ENCODE results near the gene CEACAM16. TPM values are rescaled to one million over a fixed set of nuclear protein-coding genes. Genes with fewer than 3 reads are reported as not detected.
"Not testable (repeated sequence)": the region's sequence is repeated elsewhere in the genome, so short reads cannot be mapped to it uniquely, and the experiment has no call there.

The CEACAM16 gene
- total RNA-seq, 6 donors from 2014 or later = not detected

DNA sequence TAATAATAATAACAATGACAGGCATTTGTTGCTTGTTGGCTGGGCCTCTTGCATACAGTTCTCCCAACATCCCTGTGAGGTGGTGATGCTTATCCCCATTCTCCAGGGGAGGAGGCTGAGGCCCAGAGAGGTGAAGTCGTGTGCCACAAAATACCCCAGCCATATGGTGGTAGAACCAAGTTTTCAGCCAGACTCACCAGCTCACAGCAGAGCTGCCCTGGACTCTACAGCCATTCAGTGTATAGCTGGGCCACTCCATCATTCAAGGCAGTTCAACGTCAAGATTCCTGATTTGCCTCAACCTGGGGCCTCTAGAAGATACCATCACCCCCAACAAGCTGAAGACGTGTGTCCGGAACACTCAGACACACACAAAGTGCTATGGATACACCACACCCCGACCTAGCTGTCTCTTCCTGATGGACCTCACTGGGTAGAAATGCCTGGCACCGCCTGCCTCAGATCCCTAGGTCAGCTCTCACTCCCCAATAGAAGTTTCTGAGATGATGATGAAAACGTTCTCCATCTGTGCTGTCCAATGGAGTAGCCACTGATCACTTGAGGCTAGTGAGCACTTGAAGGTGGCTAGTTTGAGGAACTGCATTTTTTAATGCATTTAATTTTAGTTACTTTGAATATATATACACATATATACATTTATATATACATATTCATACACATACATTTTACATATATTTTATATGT is 31.9 kb upstream of the CEACAM16 start:
- Histone ChIP-seq H3K4me3 (no peak overlapping the region), H3K36me3 (peaks cover 4 to 23% (median 11%) of the 10 kb centered on the region in 4 donors), H3K4me1 (peaks cover 0 to 4% (median 0%) of the 10 kb centered on the region in 4 donors), H3K27me3 (no peaks in the 10 kb centered on the region), H3K9me3 (no peaks in the 10 kb centered on the region), H3K27ac (no peak overlapping the region)
- no peak for TF ChIP-seq POLR2AphosphoS5 (IDR thresholded peaks at IDR 0.05)
- no peak for TF ChIP-seq POLR2A (IDR thresholded peaks at IDR 0.05)
- no peak for TF ChIP-seq EP300 (IDR thresholded peaks at IDR 0.05)
- TF ChIP-seq, protein P1, sequence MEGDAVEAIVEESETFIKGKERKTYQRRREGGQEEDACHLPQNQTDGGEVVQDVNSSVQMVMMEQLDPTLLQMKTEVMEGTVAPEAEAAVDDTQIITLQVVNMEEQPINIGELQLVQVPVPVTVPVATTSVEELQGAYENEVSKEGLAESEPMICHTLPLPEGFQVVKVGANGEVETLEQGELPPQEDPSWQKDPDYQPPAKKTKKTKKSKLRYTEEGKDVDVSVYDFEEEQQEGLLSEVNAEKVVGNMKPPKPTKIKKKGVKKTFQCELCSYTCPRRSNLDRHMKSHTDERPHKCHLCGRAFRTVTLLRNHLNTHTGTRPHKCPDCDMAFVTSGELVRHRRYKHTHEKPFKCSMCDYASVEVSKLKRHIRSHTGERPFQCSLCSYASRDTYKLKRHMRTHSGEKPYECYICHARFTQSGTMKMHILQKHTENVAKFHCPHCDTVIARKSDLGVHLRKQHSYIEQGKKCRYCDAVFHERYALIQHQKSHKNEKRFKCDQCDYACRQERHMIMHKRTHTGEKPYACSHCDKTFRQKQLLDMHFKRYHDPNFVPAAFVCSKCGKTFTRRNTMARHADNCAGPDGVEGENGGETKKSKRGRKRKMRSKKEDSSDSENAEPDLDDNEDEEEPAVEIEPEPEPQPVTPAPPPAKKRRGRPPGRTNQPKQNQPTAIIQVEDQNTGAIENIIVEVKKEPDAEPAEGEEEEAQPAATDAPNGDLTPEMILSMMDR (IDR thresholded peaks at IDR 0.05) = no peak
- 82 to 87% methylated on average over 6 to 7 of the region's 7 CpGs for WGBS, 2 donors
- ATAC-seq (ENCODE audit: low FRiP score in 2 of 2) (no peak), DNase-seq (no peak)

DNA sequence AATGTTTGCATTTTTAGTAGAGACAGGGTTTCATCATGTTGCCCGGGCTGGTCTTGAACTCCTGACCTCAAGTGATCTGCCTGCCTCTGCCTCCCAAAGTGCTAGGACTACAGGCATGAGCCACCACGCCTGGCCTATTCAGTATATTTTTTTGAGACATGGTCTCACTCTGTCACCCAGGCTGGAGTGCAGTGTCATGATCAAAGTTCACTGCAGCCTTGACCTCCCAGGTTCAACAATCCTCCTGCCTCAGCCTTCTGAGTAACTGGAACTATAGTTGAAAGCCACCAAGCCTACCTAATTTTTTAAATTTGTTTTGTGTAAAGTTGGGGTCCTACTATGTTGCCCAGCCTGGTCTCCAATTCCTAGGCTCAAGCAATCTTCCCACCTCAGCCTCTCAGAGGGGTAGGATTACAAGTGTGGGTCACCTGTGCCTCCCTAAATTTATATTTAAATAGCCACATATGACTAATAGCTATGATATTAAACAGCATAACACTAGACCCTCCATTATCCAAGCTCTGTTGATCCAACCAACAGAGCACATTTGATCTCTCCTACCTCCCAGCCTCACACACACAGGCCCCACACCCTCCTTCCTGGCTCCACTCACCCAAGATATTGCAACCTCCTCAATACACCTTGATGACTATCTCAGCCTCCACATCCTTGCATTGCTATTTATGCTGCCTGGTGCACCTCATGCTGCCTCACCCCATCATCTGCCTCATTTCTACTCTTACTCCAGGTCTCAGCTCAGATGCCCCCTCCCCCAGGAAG is 29.8 kb upstream of the CEACAM16 start:
- no peaks in the 10 kb centered on the region for H3K27me3 ChIP-seq
- H3K27ac ChIP-seq = no peak overlapping the region
- DNase-seq (no peak), ATAC-seq (ENCODE audit: low FRiP score in 2 of 2) (no peak)
- H3K36me3 ChIP-seq = peaks cover 0 to under 1% (median 0%) of the 10 kb centered on the region in 4 donors
- TF ChIP-seq EP300 (IDR thresholded peaks at IDR 0.05) = no peak
- TF ChIP-seq POLR2A (IDR thresholded peaks at IDR 0.05) = no peak
- no peak for TF ChIP-seq POLR2AphosphoS5 (IDR thresholded peaks at IDR 0.05)
- TF ChIP-seq, protein P1 (IDR thresholded peaks at IDR 0.05) = no peak
- H3K4me1 ChIP-seq = no peaks in the 10 kb centered on the region
- WGBS, 2 donors = 86 to 88% methylated on average over 2 of the region's 2 CpGs
- H3K9me3 ChIP-seq = no peaks in the 10 kb centered on the region
- H3K4me3 ChIP-seq = no peak overlapping the region

DNA sequence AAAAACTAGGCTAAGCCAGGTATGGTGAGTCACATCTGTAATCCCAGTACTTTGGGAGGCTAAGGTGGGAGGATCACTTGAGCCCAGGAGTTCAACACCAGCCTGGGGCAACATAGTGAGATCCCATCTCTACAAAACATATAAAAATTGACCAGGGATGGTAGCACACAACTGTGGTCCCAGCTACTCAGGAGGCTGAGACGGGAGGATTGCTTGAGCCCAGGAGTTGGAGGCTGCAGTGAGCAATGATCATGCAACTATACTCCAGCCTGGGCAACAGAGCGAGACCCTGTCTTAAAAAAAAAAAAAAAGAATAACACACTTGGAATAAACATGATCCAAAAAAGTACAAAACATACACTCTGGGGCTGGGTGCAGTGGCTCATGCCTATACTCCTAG is 28.9 kb upstream of the CEACAM16 start:
- H3K27ac ChIP-seq; H3K36me3 ChIP-seq; H3K4me3 ChIP-seq; ATAC-seq (ENCODE audit: low FRiP score in 2 of 2); DNase-seq; H3K4me1 ChIP-seq; H3K9me3 ChIP-seq; H3K27me3 ChIP-seq: not testable (repeated sequence)
- 75 to 96% methylated on average over 2 of the region's 2 CpGs for WGBS, 2 donors

DNA sequence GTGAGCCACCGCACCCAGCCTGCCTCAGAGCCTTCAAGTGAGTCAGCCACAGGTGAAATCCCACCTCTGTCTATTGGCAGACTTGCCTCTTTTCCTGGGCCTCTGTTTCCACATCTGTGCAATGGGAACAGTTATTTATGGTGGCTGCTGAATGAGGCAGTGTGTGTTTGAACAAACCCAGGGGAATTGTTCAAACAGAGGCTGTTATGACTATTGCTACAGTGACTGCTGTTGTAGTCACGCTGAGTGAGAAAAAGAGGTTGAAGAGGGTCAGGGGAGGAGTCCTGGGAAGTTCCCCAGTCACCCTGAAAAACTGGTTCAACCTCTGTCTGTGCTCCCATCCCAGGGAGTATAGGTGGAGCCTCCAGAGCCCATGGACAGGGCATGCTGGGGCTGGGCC is 27.6 kb upstream of the CEACAM16 start, which contains the start of gene CEACAM19:
Gene CEACAM19 (plus strand): TSS at position 83 of the 400 bp plus-strand sequence. CDS start 450 bp downstream, outside the sequence.
- WGBS, 2 donors = 70 to 72% methylated on average over 2 of the region's 2 CpGs
- peak in 1 of 2 donors; percentile 72 for ATAC-seq (ENCODE audit: low FRiP score in 2 of 2)
- H3K36me3 ChIP-seq = peaks cover 0 to 5% (median 0%) of the 10 kb centered on the region in 4 donors
- no peak for DNase-seq
- H3K27ac ChIP-seq = no peak within 1 kb of the TSS
- no peaks in the 10 kb centered on the region for H3K27me3 ChIP-seq
- H3K9me3 ChIP-seq = no peaks in the 10 kb centered on the region
- H3K4me3 ChIP-seq = no peak within 1 kb of the TSS
- no peaks in the 10 kb centered on the region for H3K4me1 ChIP-seq
- no peak for TF ChIP-seq POLR2AphosphoS5 (IDR thresholded peaks at IDR 0.05)

DNA sequence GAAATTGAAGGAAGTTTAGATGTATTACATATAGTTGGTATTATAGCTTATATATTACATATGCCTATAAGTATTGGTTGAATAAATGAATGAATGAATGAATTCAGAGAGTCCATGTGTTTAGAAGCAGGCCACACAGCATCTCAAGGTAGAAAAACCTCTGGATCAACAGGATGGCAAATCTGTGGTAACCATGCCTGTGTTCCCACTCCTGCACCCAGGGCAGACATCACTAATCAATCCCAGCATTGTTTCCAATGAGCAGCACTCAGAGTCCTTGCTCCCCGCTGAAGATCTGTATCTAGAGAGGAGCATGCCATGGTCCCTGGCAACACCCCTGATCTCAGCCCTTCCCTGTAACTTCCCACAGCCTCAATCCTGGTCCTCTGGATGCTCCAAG is 26.7 kb upstream of the CEACAM16 start:
- TF ChIP-seq, protein P1 (IDR thresholded peaks at IDR 0.05) = no peak
- TF ChIP-seq POLR2A (IDR thresholded peaks at IDR 0.05) = no peak
- no peak for TF ChIP-seq POLR2AphosphoS5 (IDR thresholded peaks at IDR 0.05)
- TF ChIP-seq EP300 (IDR thresholded peaks at IDR 0.05) = no peak
- H3K4me1 ChIP-seq = peaks cover 0 to 3% (median 1%) of the 10 kb centered on the region in 4 donors
- no peak for ATAC-seq (ENCODE audit: low FRiP score in 2 of 2)

More for the DNA sequence above, 26.7 kb upstream of the CEACAM16 start:
- Histone ChIP-seq H3K27ac (no peak overlapping the region), H3K9me3 (no peaks in the 10 kb centered on the region), H3K27me3 (no peaks in the 10 kb centered on the region), H3K4me3 (no peak overlapping the region), H3K36me3 (peaks cover 0 to 10% (median 0%) of the 10 kb centered on the region in 4 donors)
- DNase-seq = no peak
- 83 to 86% methylated on average over 1 of the region's 1 CpG for WGBS, 2 donors

Data from upper lobe of left lung (tissue), 6 donors.